HG03066 (cell line): ENCODE data around the gene KDM4C.
A peak's percentile ranks its signal among the peaks of the same experiment; 100 is the strongest.

Source experiments
- ATAC-seq: cut with Tn5 transposase; IDR thresholded peaks from one replicate; pipeline ENCODE4 v1.9.1; 2021; ENCODE audit warnings: low read depth; ENCODE audit not compliant: unreplicated experiment

KDM4C gene

DNA sequence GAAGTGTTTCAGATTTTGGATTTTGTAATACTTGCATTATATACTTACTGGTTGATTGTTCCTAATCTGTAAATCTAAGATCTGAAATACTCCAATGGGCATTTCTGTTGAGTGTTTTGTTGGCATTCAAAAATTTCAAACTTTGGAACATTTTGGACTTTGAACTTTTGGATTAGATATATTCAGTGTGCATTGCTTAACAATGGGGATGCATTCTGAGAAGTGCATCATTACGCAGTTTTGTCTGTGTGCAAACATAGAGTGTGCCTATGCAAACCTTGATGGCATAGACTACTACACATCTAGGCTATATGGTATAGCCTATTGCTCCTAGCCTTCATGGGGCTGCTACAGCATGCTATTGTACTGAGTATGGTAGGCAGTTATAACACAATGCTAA lies 325.4 kb downstream of the KDM4C start:
- no peak for ATAC-seq

GRCh38 chr9:7085357-7085756 lies 327.6 kb downstream of the KDM4C start:
- ATAC-seq: no peak

- no peak for ATAC-seq
Observed at GRCh38 chr9:7086389-7086788, 328.6 kb downstream of the KDM4C start.

DNA sequence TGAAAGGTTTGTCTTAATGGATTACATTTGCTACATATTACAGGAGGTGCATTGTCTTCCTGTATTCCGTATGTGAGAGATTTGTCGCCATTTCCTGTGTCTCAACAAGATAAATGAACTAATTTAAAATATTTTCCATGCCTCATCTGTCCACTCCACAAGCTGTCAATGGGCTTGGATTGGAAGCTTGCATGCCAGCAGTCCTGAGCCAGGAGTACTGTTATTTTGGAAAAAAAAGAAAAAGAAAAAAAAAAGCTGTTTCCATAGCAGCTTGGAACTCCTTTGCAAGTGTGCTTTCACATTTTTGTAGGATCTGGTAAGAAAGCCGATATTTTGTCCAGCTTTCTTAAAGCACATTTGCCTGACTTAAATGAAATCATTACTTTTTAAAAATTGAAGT lies 330.8 kb downstream of the KDM4C start:
- no peak for ATAC-seq

GRCh38 chr9:7089406-7090193 lies 331.8 kb downstream of the KDM4C start:
- ATAC-seq: no peak

GRCh38 chr9:7093040-7093439 lies 335.3 kb downstream of the KDM4C start:
- no peak for ATAC-seq

GRCh38 chr9:7094052-7094451 lies 336.3 kb downstream of the KDM4C start:
- no peak for ATAC-seq

DNA sequence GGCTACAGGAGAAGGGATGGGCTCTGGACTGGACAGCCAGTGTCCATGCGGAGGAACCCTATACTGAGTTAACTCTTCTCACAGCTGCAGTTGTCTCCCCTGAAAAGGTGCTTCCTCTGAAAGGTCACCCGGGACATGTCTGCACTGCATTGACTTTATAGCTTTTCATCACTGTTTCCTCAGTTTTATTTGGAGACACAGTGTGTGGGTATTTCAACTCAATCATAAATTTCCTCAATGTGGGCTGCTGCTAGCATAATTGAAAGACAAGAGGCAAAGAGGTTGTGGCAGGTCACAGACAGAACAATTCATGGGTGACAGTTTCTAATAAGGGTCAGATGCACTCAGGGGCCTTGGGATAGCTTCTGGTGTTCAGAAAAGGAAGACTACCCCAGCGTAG lies 336.8 kb downstream of the KDM4C start:
- no peak for ATAC-seq

DNA sequence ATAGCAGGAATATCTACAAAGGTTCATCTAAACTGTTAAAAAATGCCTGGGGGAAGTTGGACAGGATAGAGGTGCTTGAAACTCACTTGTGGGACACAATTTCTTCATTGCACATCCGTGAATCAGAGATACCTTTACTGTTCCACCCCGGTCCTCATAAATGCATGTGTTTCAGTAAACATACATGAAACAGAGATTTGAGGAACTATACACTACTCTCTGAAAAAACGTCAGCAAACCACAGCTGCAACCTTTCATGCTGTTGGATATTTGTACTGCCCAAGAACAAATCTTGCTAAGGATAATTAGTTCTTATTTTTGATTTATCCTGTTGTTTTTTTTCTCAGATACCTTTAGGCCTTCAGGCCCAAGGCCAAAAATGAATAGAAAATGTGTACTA lies 337.3 kb downstream of the KDM4C start:
- ATAC-seq: peak; percentile 55

GRCh38 chr9:7097040-7097715 lies 339.4 kb downstream of the KDM4C start:
- no peak for ATAC-seq

DNA sequence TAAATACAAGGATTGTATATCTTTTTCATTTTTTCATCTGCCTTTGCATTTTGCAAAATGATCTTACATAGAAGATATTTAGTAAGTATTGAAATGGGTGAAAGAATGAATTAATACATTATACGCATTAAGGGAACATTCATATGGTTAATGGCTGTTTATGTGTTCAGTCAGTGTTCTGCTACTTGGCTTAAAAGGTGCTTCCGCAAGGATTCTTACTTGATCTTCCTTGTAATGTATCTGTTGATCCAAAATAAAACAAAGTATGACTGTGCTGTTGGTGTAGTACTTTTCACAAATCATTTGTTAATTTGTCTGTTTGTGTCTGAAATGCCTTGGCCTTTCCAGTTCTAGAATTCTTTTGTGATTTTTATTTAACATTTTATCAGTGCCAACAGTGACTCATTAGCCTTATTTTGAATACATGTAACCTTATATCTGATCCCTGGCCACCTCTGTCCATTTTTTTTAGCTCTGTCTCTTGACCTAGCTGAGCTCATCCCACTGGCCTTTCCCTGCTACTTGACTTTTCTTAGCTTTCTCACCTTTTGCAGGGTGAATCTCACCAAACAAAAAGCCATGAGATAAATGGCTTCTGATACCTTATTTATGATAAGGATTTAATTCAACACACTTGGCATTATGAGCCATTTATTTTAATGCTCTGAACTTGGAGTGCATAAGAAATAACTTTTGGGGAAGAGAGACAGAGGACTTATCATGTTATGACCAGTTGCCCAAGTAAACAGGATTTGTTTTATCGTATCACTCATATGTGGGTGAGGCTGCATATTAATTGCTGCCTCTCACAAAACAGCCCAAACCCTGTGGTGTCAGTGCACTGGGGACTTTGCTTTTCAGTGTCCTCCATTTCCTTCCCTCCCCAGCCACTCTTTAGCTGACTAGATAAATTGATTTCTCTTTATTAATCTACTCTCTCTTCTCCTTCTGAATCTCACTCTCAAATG lies 340.3 kb downstream of the KDM4C start:
- ATAC-seq: no peak

DNA sequence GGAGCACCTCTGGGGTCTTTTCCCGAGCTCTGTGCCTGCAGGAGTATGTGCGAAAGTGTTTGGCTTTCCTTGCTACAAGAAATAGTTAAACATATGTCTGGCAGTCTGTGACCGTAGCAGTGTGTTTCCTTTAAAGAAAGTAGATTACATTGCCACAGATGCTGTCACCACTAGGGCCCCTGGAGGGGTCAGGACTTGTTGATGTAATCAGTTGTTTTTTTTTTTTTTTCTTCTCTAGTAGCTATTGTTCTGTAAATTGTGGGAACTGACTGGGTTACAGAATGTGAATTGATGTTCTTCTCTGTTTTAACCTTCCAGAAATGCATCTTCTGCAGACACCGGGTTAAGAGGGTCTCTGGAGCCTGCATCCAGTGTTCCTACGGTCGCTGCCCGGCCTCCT lies 345.6 kb downstream of the KDM4C start:
- no peak for ATAC-seq

DNA sequence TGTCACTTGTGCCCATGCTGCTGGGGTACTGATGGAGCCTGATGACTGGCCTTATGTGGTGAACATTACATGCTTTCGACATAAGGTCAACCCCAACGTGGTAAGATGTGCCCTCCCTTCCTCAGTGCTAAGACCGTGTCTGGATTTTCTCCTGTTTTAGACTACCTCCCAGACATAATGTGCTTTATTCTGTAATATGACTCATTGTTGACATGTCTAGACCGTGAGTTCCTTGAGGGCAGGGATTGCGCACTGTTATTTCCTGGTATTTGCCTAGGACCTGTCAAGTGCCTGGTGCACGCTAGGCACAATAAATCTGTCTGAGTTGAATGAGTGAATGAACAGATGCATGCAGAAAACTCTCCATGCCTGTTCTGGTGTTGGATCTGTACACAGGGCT lies 346.0 kb downstream of the KDM4C start:
- ATAC-seq: no peak

DNA sequence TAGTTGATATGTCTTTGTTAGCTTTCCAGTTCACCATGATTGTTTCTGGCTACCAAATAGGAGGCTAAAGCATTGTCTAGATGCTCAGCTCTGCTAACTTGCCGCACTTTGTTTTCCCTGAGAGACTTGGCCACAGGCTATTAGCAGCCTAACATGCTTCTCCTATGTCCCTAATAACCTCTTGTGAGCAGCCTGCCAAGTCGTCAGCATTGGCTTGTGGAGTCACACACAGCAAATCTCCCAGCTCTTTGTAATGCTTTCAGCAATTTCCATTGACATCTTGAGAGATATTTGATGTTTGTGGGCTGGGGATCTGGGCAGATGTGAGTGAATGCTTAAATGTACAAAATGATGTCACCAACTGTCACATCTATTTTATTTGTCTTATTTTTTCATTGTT lies 346.9 kb downstream of the KDM4C start:
- ATAC-seq: no peak

- no peak for ATAC-seq
Observed at GRCh38 chr9:7105095-7105494, 347.3 kb downstream of the KDM4C start.

GRCh38 chr9:7108936-7109335 lies 351.2 kb downstream of the KDM4C start:
- no peak for ATAC-seq

DNA sequence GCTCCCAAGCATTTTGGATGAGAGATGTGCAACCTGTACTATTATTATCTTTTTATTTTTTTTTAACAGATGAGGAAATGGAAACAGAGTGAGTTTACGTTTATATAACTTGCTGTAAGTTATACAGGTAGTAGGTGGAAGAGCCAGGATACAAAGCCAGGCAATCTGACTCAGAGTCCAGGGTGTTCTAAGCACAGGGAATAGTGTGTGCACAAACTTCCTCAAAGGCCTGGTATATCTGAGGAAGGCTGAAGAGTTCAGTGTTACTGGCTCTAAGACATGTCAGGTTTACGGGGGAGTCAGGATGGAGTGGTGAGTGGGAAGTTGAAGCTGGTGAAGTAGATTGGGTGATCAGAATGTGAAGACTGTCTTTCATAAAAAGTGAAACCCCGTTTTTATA lies 353.6 kb downstream of the KDM4C start:
- ATAC-seq: no peak

GRCh38 chr9:7115606-7116005 lies 357.8 kb downstream of the KDM4C start:
- ATAC-seq: no peak

- ATAC-seq: peak; percentile 50
Observed at GRCh38 chr9:7117676-7118561, 360.1 kb downstream of the KDM4C start.

GRCh38 chr9:7118633-7119032 lies 360.9 kb downstream of the KDM4C start:
- ATAC-seq: no peak
